RWPE2 (cell line): ENCODE measurements around the gene CDK15.

Experiments used
- ATAC-seq: fragments of 200-7000 bp; cut with Tn5 transposase; 3 replicates; pipeline ENCODE4 v1.9.1; 2021; ENCODE audit warnings: low read depth
- DNase-seq: peaks from one replicate; pipeline ENCODE4 v3.0.0-alpha.2; 2020; ENCODE audit warnings: low spot score
- H3K27ac ChIP-seq: fragments of 450-650 bp; 2 replicates; pipeline ENCODE4 v1.5.1; 2017; ENCODE audit warnings: mild to moderate bottlenecking; ENCODE audit not compliant: poor library complexity, severe bottlenecking
- H3K27me3 ChIP-seq: fragments of 250-450 bp; sonication (Bioruptor Pico); 2 replicates; pipeline ENCODE4 v1.5.1; 2021; ENCODE audit warnings: mild to moderate bottlenecking, moderate library complexity; ENCODE audit not compliant: insufficient read depth, poor library complexity, severe bottlenecking
- H3K36me3 ChIP-seq: fragments of 250-450 bp; sonication (Bioruptor Pico); 2 replicates; pipeline ENCODE4 v1.5.1; 2020; ENCODE audit warnings: low read depth, mild to moderate bottlenecking, moderate library complexity
- H3K4me1 ChIP-seq: fragments of 250-450 bp; sonication (Bioruptor Pico); 2 replicates; pipeline ENCODE4 v1.5.1; 2021; ENCODE audit warnings: mild to moderate bottlenecking, moderate library complexity; ENCODE audit not compliant: insufficient read depth, poor library complexity, severe bottlenecking
- H3K4me3 ChIP-seq: fragments of 250-450 bp; sonication (Bioruptor Pico); 2 replicates; pipeline ENCODE4 v1.5.1; 2021; ENCODE audit warnings: mild to moderate bottlenecking, moderate library complexity; ENCODE audit not compliant: severe bottlenecking
- H3K9me3 ChIP-seq: fragments of 250-450 bp; sonication (Bioruptor Pico); 2 replicates; pipeline ENCODE4 v1.5.1; 2021; ENCODE audit warnings: mild to moderate bottlenecking, moderate library complexity; ENCODE audit not compliant: severe bottlenecking
- TF ChIP-seq, protein P1 (sequence below): fragments of 450-650 bp; IDR thresholded peaks from one replicate; pipeline ENCODE4 v1.5.1; 2017; ENCODE audit warnings: mild to moderate bottlenecking, moderate library complexity; ENCODE audit not compliant: poor library complexity, severe bottlenecking

The CDK15 gene

GRCh38 chr2:201780674-201781493 lies 25.5 kb upstream of the CDK15 start, which contains the start of gene ALS2:
Gene ALS2 (minus strand): TSS chr2:201780933. CDS start chr2:201768885, 12,048 bp downstream.
- Histone ChIP-seq H3K4me1 (peaks cover 27% of the 10 kb centered on the region), H3K27ac (peak within 1 kb of the TSS; percentile 53), H3K36me3 (no peaks in the 10 kb centered on the region), H3K4me3 (peak within 1 kb of the TSS; percentile 68), H3K9me3 (no peaks in the 10 kb centered on the region), H3K27me3 (no peaks in the 10 kb centered on the region)
- TF ChIP-seq, protein P1, sequence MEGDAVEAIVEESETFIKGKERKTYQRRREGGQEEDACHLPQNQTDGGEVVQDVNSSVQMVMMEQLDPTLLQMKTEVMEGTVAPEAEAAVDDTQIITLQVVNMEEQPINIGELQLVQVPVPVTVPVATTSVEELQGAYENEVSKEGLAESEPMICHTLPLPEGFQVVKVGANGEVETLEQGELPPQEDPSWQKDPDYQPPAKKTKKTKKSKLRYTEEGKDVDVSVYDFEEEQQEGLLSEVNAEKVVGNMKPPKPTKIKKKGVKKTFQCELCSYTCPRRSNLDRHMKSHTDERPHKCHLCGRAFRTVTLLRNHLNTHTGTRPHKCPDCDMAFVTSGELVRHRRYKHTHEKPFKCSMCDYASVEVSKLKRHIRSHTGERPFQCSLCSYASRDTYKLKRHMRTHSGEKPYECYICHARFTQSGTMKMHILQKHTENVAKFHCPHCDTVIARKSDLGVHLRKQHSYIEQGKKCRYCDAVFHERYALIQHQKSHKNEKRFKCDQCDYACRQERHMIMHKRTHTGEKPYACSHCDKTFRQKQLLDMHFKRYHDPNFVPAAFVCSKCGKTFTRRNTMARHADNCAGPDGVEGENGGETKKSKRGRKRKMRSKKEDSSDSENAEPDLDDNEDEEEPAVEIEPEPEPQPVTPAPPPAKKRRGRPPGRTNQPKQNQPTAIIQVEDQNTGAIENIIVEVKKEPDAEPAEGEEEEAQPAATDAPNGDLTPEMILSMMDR, result no peak
- DNase-seq (peak; percentile 98), ATAC-seq (peak; percentile 88)

- peaks cover 24% of the 10 kb centered on the region for H3K4me1 ChIP-seq
- no peaks in the 10 kb centered on the region for H3K36me3 ChIP-seq
- no peaks in the 10 kb centered on the region for H3K9me3 ChIP-seq
- DNase-seq, result no peak
- peak overlapping the region; percentile 68 for H3K4me3 ChIP-seq
- no peak for ATAC-seq
- TF ChIP-seq, protein P1, result no peak
- H3K27ac ChIP-seq, result peak overlapping the region; percentile 53
- H3K27me3 ChIP-seq, result no peaks in the 10 kb centered on the region
Observed at GRCh38 chr2:201781557-201782051, 24.7 kb upstream of the CDK15 start.

DNA sequence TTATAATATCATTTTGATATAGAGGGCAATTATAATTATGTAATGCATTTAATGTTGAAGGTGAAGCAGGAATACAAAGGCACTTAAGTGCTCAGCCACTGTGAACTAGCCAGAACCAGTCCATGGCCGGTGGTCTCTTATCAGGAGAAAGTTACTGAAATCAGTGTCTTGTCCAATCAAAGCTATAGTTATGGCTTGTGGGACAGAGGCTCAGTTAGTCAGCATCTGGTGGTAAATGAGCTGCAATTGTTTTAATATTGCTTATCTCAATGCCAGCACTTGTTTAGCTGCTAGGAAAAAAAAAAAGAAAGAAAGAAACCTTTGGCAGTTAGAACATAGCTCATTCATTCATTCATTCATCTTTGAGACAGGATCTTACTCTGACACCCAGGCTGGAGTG lies 21.8 kb upstream of the CDK15 start:
- DNase-seq, result no peak
- no peaks in the 10 kb centered on the region for H3K9me3 ChIP-seq
- no peak overlapping the region for H3K4me3 ChIP-seq
- no peaks in the 10 kb centered on the region for H3K36me3 ChIP-seq
- H3K4me1 ChIP-seq, result no peaks in the 10 kb centered on the region
- no peak for ATAC-seq
- no peaks in the 10 kb centered on the region for H3K27me3 ChIP-seq
- TF ChIP-seq, protein P1, result no peak
- H3K27ac ChIP-seq, result no peak overlapping the region

DNA sequence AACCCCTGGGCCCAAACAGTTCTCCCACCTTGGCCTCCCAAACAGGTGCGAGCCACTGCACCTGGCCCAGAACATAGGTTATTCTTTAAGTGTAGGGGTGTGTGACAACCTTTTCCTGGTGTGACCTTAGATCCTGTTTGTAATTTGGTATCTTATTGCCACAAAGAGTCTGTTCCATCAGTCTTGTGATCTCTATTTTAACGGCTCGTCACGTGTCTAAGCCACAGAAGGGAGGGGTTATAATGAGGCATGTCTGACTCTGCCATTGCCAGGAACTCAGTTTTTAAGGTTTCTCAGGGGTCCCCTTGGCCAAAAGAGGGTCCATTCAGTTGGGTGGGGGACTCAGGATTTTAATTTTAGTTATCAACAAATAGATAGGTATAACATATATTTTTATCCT lies 21.2 kb upstream of the CDK15 start:
- no peak overlapping the region for H3K4me3 ChIP-seq
- DNase-seq (no peak), ATAC-seq (no peak)
- TF ChIP-seq, protein P1, result no peak
- no peaks in the 10 kb centered on the region for H3K4me1 ChIP-seq
- H3K36me3 ChIP-seq, result no peaks in the 10 kb centered on the region
- H3K27ac ChIP-seq, result no peak overlapping the region
- H3K9me3 ChIP-seq, result no peaks in the 10 kb centered on the region
- no peaks in the 10 kb centered on the region for H3K27me3 ChIP-seq

DNA sequence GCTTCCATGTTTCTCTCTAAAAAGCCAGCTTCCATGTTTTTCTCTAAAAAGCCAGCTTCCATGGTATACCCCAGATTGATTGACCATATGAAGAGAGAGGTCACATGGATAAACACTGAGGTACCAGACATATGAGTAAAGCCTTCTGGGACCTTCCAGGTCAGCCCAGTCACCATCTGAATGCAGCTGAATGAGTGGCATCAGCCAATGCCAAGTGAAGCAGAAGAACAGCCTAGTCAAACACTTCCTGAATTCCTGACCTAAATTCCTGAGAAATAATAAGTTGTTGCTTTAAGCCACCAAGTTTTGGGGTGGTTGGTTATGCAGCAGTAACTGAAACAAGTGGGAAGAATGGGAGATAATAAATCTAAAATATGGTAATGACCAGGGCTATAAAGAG lies 19.9 kb upstream of the CDK15 start:
- H3K4me3 ChIP-seq, result no peak overlapping the region
- TF ChIP-seq, protein P1, result no peak
- no peak for ATAC-seq
- H3K27ac ChIP-seq, result no peak overlapping the region
- no peaks in the 10 kb centered on the region for H3K4me1 ChIP-seq
- H3K27me3 ChIP-seq, result no peaks in the 10 kb centered on the region
- no peaks in the 10 kb centered on the region for H3K9me3 ChIP-seq
- no peaks in the 10 kb centered on the region for H3K36me3 ChIP-seq
- no peak for DNase-seq
